K562 (cell line): ENCODE data around the gene ELAVL3. TPM values are rescaled to one million over a fixed set of nuclear protein-coding genes. Genes with fewer than 3 reads are reported as not detected.
A peak's percentile ranks its signal among the peaks of the same experiment; 100 is the strongest.

ENCODE experiments used
- ATAC-seq: fragments of 200-7000 bp; cut with Tn5 transposase; 3 replicates; pipeline ENCODE4 v1.9.1; 2020; ENCODE audit warnings: moderate library complexity
- Bru-seq: library from RNA; stranded (reverse); fragments of 400-500 nt; gene quantifications from one replicate; lab custom pipeline; 2021; lab: Mats Ljungman, UMichigan
- BruChase-seq, 2 experiments: library from RNA; stranded (reverse); fragments of 400-500 nt; gene quantifications; one replicate each; lab custom pipeline; 2021; lab: Mats Ljungman, UMichigan
- BruUV-seq: library from RNA; stranded (reverse); fragments of 400-500 nt; replicated peaks from 2 replicates; lab custom pipeline; 2021; lab: Mats Ljungman, UMichigan
- CTCF ChIA-PET: fragments of 300-600 bp; formaldehyde crosslinking; extraction: SDS; loops from one replicate; lab custom pipeline; 2021; ENCODE audit warnings: low intra/inter-chr PET ratio; lab: Yijun Ruan, JAX
- POLR2A ChIA-PET: fragments of 300-600, 350-650 bp; sonication (Branson Sonifier 250); formaldehyde crosslinking; extraction: SDS; loops from one replicate; lab custom pipeline; 2021; ENCODE audit warnings: antibody characterized with exemption, inconsistent platforms; lab: Yijun Ruan, JAX
- DNase-seq, 4 experiments: peaks; one replicate each; pipeline versions ENCODE4 v3.0.0 to v3.0.0-alpha.2; 2011 to 2018; ENCODE audit warnings: low spot score in 3 of 4, mixed read lengths in 3 of 4; ENCODE audit errors: extremely low read depth in 1 of 4
- FAIRE-seq: peaks from 2 replicates; lab custom pipeline; 2011; peaks lifted over from hg19 to GRCh38; lab: Jason Lieb, UNC
- H2AFZ ChIP-seq: 2 replicates; pipeline ENCODE4 v1.6.0; 2011; ENCODE audit warnings: low read depth, low read length, control low read depth, inconsistent platforms
- H3K27ac ChIP-seq: fragments of 200-600 bp; 3 replicates; pipeline ENCODE4 v1.8.0; 2011; ENCODE audit warnings: low read depth, mild to moderate bottlenecking, control low read depth, inconsistent platforms, low read length, moderate library complexity, mixed read lengths; ENCODE audit errors: extremely low read depth
- H3K27me3 ChIP-seq, 2 experiments: fragments of 300-600 bp in 1 of 2; 2 replicates in 1 of 2; 3 replicates in 1 of 2; pipeline versions ENCODE4 v1.6.0 to v1.8.0; 2011; ENCODE audit warnings: inconsistent platforms in 2 of 2, low read length in 2 of 2, mild to moderate bottlenecking in 1 of 2, mixed read lengths in 1 of 2, moderate library complexity in 1 of 2; ENCODE audit not compliant: control insufficient read depth in 2 of 2, insufficient read depth in 2 of 2
- H3K36me3 ChIP-seq: fragments of 300-600 bp; 3 replicates; pipeline ENCODE4 v1.8.0; 2011; ENCODE audit warnings: mild to moderate bottlenecking, low read length, inconsistent platforms; ENCODE audit not compliant: control insufficient read depth, insufficient read depth
- H3K4me1 ChIP-seq, 2 experiments: fragments of 200-600 bp in 1 of 2; replicated peaks in 1 of 2; 2 replicates in 1 of 2; 3 replicates in 1 of 2; pipeline versions ENCODE4 v1.5.1 to v1.8.0; 2011; ENCODE audit warnings: inconsistent platforms in 2 of 2, low read length in 2 of 2, mild to moderate bottlenecking in 1 of 2, mixed read lengths in 1 of 2, moderate library complexity in 1 of 2; ENCODE audit not compliant: control insufficient read depth in 2 of 2, insufficient read depth in 2 of 2
- H3K4me2 ChIP-seq: 2 replicates; pipeline ENCODE4 v1.6.1; 2011; ENCODE audit warnings: low read length, control low read depth, inconsistent platforms, mixed read lengths; ENCODE audit not compliant: insufficient read depth
- H3K4me3 ChIP-seq: fragments of 200-600 bp; sonication (generic), shearing (Covaris generic); 2 replicates; pipeline ENCODE4 v1.5.1; 2016; ENCODE audit warnings: control low read depth, inconsistent platforms
- H3K79me2 ChIP-seq: fragments of 200-600 bp; 3 replicates; pipeline ENCODE4 v1.8.0; 2011; ENCODE audit warnings: low read length, inconsistent platforms; ENCODE audit not compliant: control insufficient read depth, insufficient read depth
- H3K9ac ChIP-seq, 2 experiments: 2 replicates each; pipeline versions ENCODE4 v1.6.0 to v1.6.1; 2011; ENCODE audit warnings: low read depth in 2 of 2, low read length in 2 of 2, control low read depth in 1 of 2, inconsistent platforms in 1 of 2, mild to moderate bottlenecking in 1 of 2, mixed read lengths in 1 of 2; ENCODE audit not compliant: insufficient read depth in 1 of 2
- H3K9me1 ChIP-seq: one replicate; pipeline ENCODE4 v1.6.0; 2011; ENCODE audit warnings: inconsistent platforms, mild to moderate bottlenecking, low read length, moderate library complexity; ENCODE audit not compliant: control insufficient read depth, insufficient read depth
- H3K9me3 ChIP-seq: replicated peaks from 2 replicates; pipeline ENCODE4 v1.5.1; 2011; ENCODE audit warnings: low read depth, low read length, inconsistent platforms; ENCODE audit not compliant: control insufficient read depth, insufficient read depth
- H4K20me1 ChIP-seq: replicated peaks from 2 replicates; pipeline ENCODE4 v1.6.1; 2011; ENCODE audit warnings: low read length, inconsistent platforms, mixed read lengths; ENCODE audit not compliant: control insufficient read depth, insufficient read depth
- RAD51 ChIP-seq: fragments of 450-650 bp; IDR thresholded peaks from 2 replicates; pipeline ENCODE4 v1.7.1; 2016; ENCODE audit warnings: low read depth, mild to moderate bottlenecking, borderline replicate concordance
- RCOR1 ChIP-seq, 2 experiments: IDR thresholded peaks; 2 replicates each; pipeline ENCODE4 v1.6.1; 2012; ENCODE audit warnings: low read depth in 2 of 2, low read length in 2 of 2, borderline replicate concordance in 1 of 2, improper control_type of control experiment in 1 of 2
- SMC3 ChIP-seq: conservative IDR thresholded peaks from 2 replicates; pipeline ENCODE4 v1.6.1; 2011; ENCODE audit warnings: low read depth, low read length, improper control_type of control experiment; ENCODE audit not compliant: insufficient read depth
- THAP12 ChIP-seq: fragments of 250-450 bp; sonication (Bioruptor Pico); IDR thresholded peaks from 2 replicates; pipeline ENCODE4 v1.9.0; 2021; ENCODE audit warnings: mild to moderate bottlenecking, inconsistent platforms
- WGBS: fragments of 100-300 bp; shearing (Covaris generic); methylation state at CpG from one replicate; pipeline ENCODE4 v1.1.6; 2016; ENCODE audit warnings: low coverage, mixed read lengths; ENCODE audit not compliant: insufficient coverage; ENCODE audit errors: missing lambda C conversion rate; 5-methylcytosine and 5-hydroxymethylcytosine counted together
- in situ Hi-C: fragments of 300-500 bp; cut with MboI; formaldehyde crosslinking; loops from 4 replicates; pipeline ENCODE4 v1.15.0; 2018; ENCODE audit warnings: inconsistent platforms, mixed read lengths
- intact Hi-C: fragments of 100-400 bp; cut with micrococcal nuclease; formaldehyde crosslinking; loops from 2 replicates; pipeline ENCODE4 v1.14.2; 2022
- long read RNA-seq, 3 experiments: library from polyadenylated mRNA in 2 of 3; library from RNA in 1 of 3; unstranded in 2 of 3; stranded (forward) in 1 of 3; transcript quantifications; one replicate each; pipeline ENCODE4 v2.0.0, GENCODE V29; 2019 to 2022
- polyA minus RNA-seq, 3 experiments: library from RNA; depleted of rRNA, polyadenylated mRNA; stranded (reverse); fragments of >200 nt; gene quantifications; 2 replicates each; pipeline ENCODE4 v1.2.3, GENCODE V29; 2011
- polyA plus RNA-seq, 8 experiments: library from polyadenylated mRNA; depleted of rRNA in 4 of 8; stranded (reverse) in 5 of 8; unstranded in 3 of 8; fragments of >200 nt; fragmentation: Nextera tagmentation in 2 of 8; fragmentation: Illumina TruSeq in 1 of 8; extraction: Ambion mirVana in 2 of 8; extraction: Trizol in 1 of 8; gene quantifications; 2 replicates each; pipeline versions ENCODE4 v1.2.1 to v1.2.3, GENCODE V29; 2011 to 2014; ENCODE audit warnings: inconsistent platforms in 1 of 8, missing spikeins in 1 of 8
- total RNA-seq, 7 experiments: library from RNA; depleted of rRNA in 6 of 7; stranded (reverse); fragments of >200 nt in 6 of 7; fragmentation: Illumina TruSeq in 2 of 7; extraction: Trizol in 2 of 7; gene quantifications; 2 replicates each; pipeline versions ENCODE4 v1.2.1 to v1.2.3, GENCODE V29; 2011 to 2021; ENCODE audit warnings: low replicate concordance in 1 of 7
- TF ChIP-seq, protein P1 (sequence below): conservative IDR thresholded peaks from 2 replicates; pipeline ENCODE4 v1.6.1; 2011; ENCODE audit warnings: low read depth, mild to moderate bottlenecking, low read length; ENCODE audit not compliant: control insufficient read depth

ELAVL3 gene
- not detected in 2 replicates for total RNA-seq (2011; cell fraction: chromatin; rRNA removed; ENCODE audit: low replicate concordance)
- total RNA-seq (2011; cell fraction: nucleolus; rRNA removed) = not detected in 2 replicates
- total RNA-seq (2011; cell fraction: nucleoplasm; rRNA removed) = not detected in 2 replicates
- total RNA-seq (2014; rRNA removed) (0.16 TPM in 1 of 2 replicates, not detected in the other), total RNA-seq (2014; rRNA removed; fragmentation: Illumina TruSeq; extraction: Trizol) (not detected in 2 replicates), total RNA-seq (2015; rRNA removed; fragmentation: Illumina TruSeq; extraction: Trizol) (not detected in 2 replicates), total RNA-seq (2021) (not detected in 2 replicates), polyA plus RNA-seq (2011; rRNA removed) (not detected in 2 replicates), polyA plus RNA-seq (2014; fragmentation: Illumina TruSeq; extraction: Trizol) (not detected in 2 replicates), polyA plus RNA-seq (2014; fragmentation: Nextera tagmentation; extraction: Ambion mirVana) (not detected), polyA plus RNA-seq (2014; rRNA removed) (not detected in 2 replicates), polyA minus RNA-seq (2011; rRNA and poly(A)+ RNA removed) (not detected in 2 replicates), Bru-seq, nascent RNA (percentile 10 among the genes with signal in this experiment), BruChase-seq, experiment 1, labeled RNA remaining after a 2-hour chase (not detected), BruChase-seq, experiment 2, labeled RNA remaining after a 6-hour chase (percentile 6 among the genes with signal in this experiment)
- not detected in 2 replicates for polyA plus RNA-seq (2011; cell fraction: cytosol; rRNA removed)
- not detected in 2 replicates for polyA plus RNA-seq (2011; cell fraction: nucleus; rRNA removed)
- polyA plus RNA-seq (2012) = 0.01 TPM in 1 of 2 replicates, not detected in the other
- polyA minus RNA-seq (2011; cell fraction: cytosol; rRNA and poly(A)+ RNA removed) = not detected in 2 replicates
- not detected in 2 replicates for polyA minus RNA-seq (2011; cell fraction: nucleus; rRNA and poly(A)+ RNA removed)
- long read RNA-seq, experiment 1, partial matches to known transcripts = 0 of 1 reads
- long read RNA-seq, experiment 1, other reads (novel, unspliced or antisense) = 1 of 1 reads
- long read RNA-seq, experiment 2 = 0 reads
- long read RNA-seq, experiment 3 = 0 reads

DNA sequence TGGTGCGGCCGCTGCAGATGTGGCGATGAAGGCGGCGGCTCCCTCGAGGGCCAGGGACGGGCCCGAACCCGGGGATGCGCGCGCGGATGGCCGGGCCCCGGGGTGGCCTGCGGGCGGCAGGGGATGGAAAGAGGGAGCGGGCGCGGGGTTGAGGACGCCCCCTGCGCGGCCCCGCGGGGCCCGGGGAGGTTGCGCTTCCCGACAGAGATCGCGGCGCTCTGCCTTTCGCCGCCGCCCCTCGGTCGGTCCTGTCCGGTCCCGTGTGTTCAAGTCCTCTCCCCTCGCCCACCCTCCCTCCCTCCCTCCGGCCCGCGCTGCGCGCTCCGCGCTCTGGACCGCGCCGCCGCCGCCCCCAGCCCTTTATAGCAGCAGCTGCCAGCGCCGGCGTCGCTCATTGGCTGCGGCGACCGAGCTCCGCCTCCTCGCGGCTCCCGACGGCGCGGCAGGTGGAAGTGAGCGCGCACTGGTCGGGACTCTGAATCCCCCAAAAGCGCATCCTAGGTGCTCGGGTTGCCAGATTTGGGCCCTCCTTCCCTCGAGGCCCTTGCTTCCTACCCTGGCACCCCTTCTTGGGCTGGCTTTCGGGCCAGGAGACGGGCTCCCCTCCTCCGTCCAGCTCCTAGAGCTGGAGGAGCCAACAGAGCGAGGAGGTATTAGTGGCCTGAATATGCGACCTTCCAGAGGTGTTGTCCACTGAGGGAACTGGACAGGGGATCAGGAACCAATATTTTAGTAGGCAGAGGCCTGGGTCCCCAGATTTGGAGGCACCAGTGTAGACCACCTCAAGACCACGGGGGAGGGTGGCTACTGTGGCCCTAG lies at the start of gene ELAVL3:
Gene ELAVL3 (minus strand): TSS at position 332 of the 819 bp plus-strand sequence. CDS start 438 bp downstream, outside the sequence.
- ChIA-PET POLR2A (no interaction called here), CTCF (no interaction called here)
- Histone ChIP-seq H3K9ac (no peak within 1 kb of the TSS), H3K9me1 (no peaks in the 10 kb centered on the region), H3K79me2 (no peaks in the 10 kb centered on the region), H3K4me2 (peak within 1 kb of the TSS; percentile 51), H4K20me1 (no peaks in the 10 kb centered on the region; the same call in 1 of the 2 replicates), H2AFZ (peak within 1 kb of the TSS; percentile 87; the same call in 1 of the 2 replicates), H3K4me1 (peaks cover 9 to 59% of the 10 kb centered on the region in 2 experiments; a peak in 4 of 5 replicates), H3K9me3 (no peaks in the 10 kb centered on the region), H3K27me3 (no peaks in the 10 kb centered on the region; a peak in 1 of 5 replicates), H3K36me3 (no peaks in the 10 kb centered on the region), H3K4me3 (peak within 1 kb of the TSS; percentile 39; the same call in 1 of the 2 replicates), H3K27ac (no peak within 1 kb of the TSS)
- TF ChIP-seq, protein P1, sequence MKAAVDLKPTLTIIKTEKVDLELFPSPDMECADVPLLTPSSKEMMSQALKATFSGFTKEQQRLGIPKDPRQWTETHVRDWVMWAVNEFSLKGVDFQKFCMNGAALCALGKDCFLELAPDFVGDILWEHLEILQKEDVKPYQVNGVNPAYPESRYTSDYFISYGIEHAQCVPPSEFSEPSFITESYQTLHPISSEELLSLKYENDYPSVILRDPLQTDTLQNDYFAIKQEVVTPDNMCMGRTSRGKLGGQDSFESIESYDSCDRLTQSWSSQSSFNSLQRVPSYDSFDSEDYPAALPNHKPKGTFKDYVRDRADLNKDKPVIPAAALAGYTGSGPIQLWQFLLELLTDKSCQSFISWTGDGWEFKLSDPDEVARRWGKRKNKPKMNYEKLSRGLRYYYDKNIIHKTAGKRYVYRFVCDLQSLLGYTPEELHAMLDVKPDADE = no peak
- TF ChIP-seq THAP12 (CRISPR knock-in tag) (0 out of 2 replicates have a peak, but pooled peaks have one; percentile 33), SMC3 (no peak), RCOR1 (IDR thresholded peaks at IDR 0.05; ENCODE audit: borderline replicate concordance in 1 of 2, low read depth in 2 of 2, low read length in 2 of 2) (no peak), RAD51 (no peak)
- ATAC-seq (no peak), FAIRE-seq (no peak), DNase-seq (peak in 1 of 4 experiments; percentile 5)
- in situ Hi-C loops = no loop called here
- intact Hi-C loops = loop anchor here (5.0 to 10.0 kb wide), 2 partner anchors 99 to 186 kb away; partner anchors contain the start of genes EPOR and TSPAN16
- WGBS = 41% methylated on average over 22 of the region's 77 CpGs
- BruUV-seq = no TSS peak
